GM06990 (cell line): ENCODE data around the gene ELMO1.

Source experiments
- DNase-seq: peaks from one replicate; pipeline ENCODE4 v3.0.0-alpha.2; 2011; ENCODE audit not compliant: insufficient read length; ENCODE audit errors: extremely low read depth
- H3K27me3 ChIP-seq: replicated peaks from 2 replicates; pipeline ENCODE4 v1.6.0; 2011; ENCODE audit warnings: low read length; ENCODE audit not compliant: control insufficient read depth, insufficient read depth
- H3K36me3 ChIP-seq: 2 replicates; pipeline ENCODE4 v1.5.1; 2011; ENCODE audit warnings: low read length; ENCODE audit not compliant: control insufficient read depth, insufficient read depth
- H3K4me3 ChIP-seq: replicated peaks from 2 replicates; pipeline ENCODE4 v1.5.1; 2011; ENCODE audit warnings: low read depth, mild to moderate bottlenecking, control low read depth, low read length
- TF ChIP-seq, protein P1 (sequence below): IDR thresholded peaks from 2 replicates; pipeline ENCODE4 v1.5.1; 2011; ENCODE audit warnings: low read length, control low read depth, mild to moderate bottlenecking, inconsistent platforms; ENCODE audit not compliant: insufficient read depth, poor library complexity, severe bottlenecking

ELMO1 gene

GRCh38 chr7:37070031-37070430 lies 378.6 kb downstream of the ELMO1 start:
- H3K27me3 ChIP-seq: no peaks in the 10 kb centered on the region
- no peaks in the 10 kb centered on the region; the same call in 1 of the 2 replicates for H3K36me3 ChIP-seq
- no peak overlapping the region for H3K4me3 ChIP-seq
- TF ChIP-seq, protein P1, sequence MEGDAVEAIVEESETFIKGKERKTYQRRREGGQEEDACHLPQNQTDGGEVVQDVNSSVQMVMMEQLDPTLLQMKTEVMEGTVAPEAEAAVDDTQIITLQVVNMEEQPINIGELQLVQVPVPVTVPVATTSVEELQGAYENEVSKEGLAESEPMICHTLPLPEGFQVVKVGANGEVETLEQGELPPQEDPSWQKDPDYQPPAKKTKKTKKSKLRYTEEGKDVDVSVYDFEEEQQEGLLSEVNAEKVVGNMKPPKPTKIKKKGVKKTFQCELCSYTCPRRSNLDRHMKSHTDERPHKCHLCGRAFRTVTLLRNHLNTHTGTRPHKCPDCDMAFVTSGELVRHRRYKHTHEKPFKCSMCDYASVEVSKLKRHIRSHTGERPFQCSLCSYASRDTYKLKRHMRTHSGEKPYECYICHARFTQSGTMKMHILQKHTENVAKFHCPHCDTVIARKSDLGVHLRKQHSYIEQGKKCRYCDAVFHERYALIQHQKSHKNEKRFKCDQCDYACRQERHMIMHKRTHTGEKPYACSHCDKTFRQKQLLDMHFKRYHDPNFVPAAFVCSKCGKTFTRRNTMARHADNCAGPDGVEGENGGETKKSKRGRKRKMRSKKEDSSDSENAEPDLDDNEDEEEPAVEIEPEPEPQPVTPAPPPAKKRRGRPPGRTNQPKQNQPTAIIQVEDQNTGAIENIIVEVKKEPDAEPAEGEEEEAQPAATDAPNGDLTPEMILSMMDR: no peak
- no peak for DNase-seq

- no peaks in the 10 kb centered on the region for H3K27me3 ChIP-seq
- TF ChIP-seq, protein P1: no peak
- no peaks in the 10 kb centered on the region; the same call in 1 of the 2 replicates for H3K36me3 ChIP-seq
- no peak for DNase-seq
- no peak overlapping the region for H3K4me3 ChIP-seq
Measured at GRCh38 chr7:37069336-37069735, 379.3 kb downstream of the ELMO1 start.

DNA sequence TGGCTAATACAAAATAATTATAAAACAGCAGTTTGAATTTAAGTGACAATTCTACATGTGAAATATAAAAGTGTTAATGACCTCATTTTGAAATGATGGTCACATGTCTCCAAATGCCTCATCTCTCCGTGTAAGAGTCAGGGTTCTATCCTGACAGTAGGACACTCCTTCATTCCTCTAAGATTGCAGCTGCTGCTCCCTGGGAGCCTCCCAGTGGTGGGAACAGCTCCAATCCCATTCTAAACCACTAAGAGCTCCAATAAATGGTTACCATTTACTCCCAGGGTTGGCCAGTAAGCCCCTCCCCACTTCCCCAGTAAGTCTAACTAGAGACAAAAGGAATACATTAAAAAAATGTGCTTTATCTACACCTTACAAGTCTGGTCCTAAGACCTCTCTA lies 379.8 kb downstream of the ELMO1 start:
- TF ChIP-seq, protein P1: no peak
- no peak overlapping the region for H3K4me3 ChIP-seq
- no peaks in the 10 kb centered on the region for H3K27me3 ChIP-seq
- no peak for DNase-seq
- H3K36me3 ChIP-seq: no peaks in the 10 kb centered on the region; the same call in 1 of the 2 replicates

DNA sequence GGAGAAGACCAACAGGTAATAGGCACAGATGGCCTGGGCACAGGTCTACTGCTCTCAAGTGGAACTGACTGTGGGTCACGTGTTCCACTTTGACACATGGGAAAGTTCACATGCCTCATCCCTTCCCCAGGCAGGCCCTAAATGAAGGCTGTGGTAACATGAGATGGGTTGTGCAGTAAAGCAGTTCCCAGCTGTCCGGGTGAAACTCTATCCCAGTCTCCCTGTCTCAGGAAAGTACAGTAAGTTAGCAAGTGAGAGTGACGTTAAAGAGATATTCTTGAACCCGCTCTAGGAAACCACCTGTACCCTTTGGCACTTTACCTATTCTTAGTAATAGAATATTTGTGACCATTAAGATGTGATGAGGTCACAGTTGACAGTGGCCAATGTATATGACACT lies 380.6 kb downstream of the ELMO1 start:
- peak; percentile 9 for DNase-seq
- TF ChIP-seq, protein P1: no peak
- H3K27me3 ChIP-seq: no peaks in the 10 kb centered on the region
- no peaks in the 10 kb centered on the region; the same call in 1 of the 2 replicates for H3K36me3 ChIP-seq
- no peak overlapping the region for H3K4me3 ChIP-seq

- TF ChIP-seq, protein P1: no peak
- DNase-seq: peak; percentile 9
- H3K36me3 ChIP-seq: no peaks in the 10 kb centered on the region; the same call in 1 of the 2 replicates
- H3K27me3 ChIP-seq: no peaks in the 10 kb centered on the region
- no peak overlapping the region for H3K4me3 ChIP-seq
Measured at GRCh38 chr7:37065779-37066271, 382.8 kb downstream of the ELMO1 start.

GRCh38 chr7:37062560-37062859 lies 386.2 kb downstream of the ELMO1 start:
- Histone ChIP-seq H3K27me3 (no peaks in the 10 kb centered on the region), H3K4me3 (no peak overlapping the region), H3K36me3 (no peaks in the 10 kb centered on the region; the same call in 1 of the 2 replicates)
- TF ChIP-seq, protein P1: no peak
- no peak for DNase-seq
